HepG2 (cell line): Measurements from ENCODE around the gene KRTAP12-1. TPM values are rescaled to one million over a fixed set of nuclear protein-coding genes. Genes with fewer than 3 reads are reported as not detected.

ENCODE experiments used
- ATAC-seq: fragments of 200-7000 bp; cut with Tn5 transposase; 3 replicates; pipeline ENCODE4 v1.9.1; 2020; ENCODE audit warnings: mild to moderate bottlenecking, moderate library complexity
- BruUV-seq: library from RNA; stranded (reverse); fragments of 400-500 nt; replicated peaks from 2 replicates; lab custom pipeline; 2021; lab: Mats Ljungman, UMichigan
- CTCF ChIA-PET: fragments of 300-600 bp; formaldehyde crosslinking; extraction: SDS; loops from one replicate; lab custom pipeline; 2021; ENCODE audit warnings: low total read pairs, inconsistent platforms, low intra/inter-chr PET ratio; lab: Yijun Ruan, JAX
- POLR2A ChIA-PET: fragments of 350-600 bp; sonication (Branson Sonifier 250); formaldehyde crosslinking; loops from one replicate; lab custom pipeline; 2020; ENCODE audit warnings: antibody characterized with exemption, inconsistent platforms; lab: Yijun Ruan, JAX
- DNase-seq: peaks from one replicate; pipeline ENCODE4 v3.0.0-alpha.2; 2015; ENCODE audit warnings: low spot score
- FAIRE-seq: peaks from 3 replicates; lab custom pipeline; 2011; peaks lifted over from hg19 to GRCh38; lab: Jason Lieb, UNC
- H2AFZ ChIP-seq: one replicate; pipeline ENCODE4 v1.6.1; 2011; ENCODE audit warnings: low read length, inconsistent platforms
- H3K27ac ChIP-seq: fragments of 300-600 bp; 3 replicates; pipeline ENCODE4 v1.8.0; 2011; ENCODE audit warnings: mixed run types, mild to moderate bottlenecking, mixed read lengths, low read length, inconsistent platforms; ENCODE audit not compliant: insufficient read depth; ENCODE audit errors: extremely low read length
- H3K27me3 ChIP-seq, 2 experiments: fragments of 200-600 bp in 1 of 2; 2 replicates in 1 of 2; 3 replicates in 1 of 2; pipeline versions ENCODE4 v1.6.0 to v1.8.0; 2011; ENCODE audit warnings: low read length in 2 of 2, mild to moderate bottlenecking in 2 of 2, moderate library complexity in 2 of 2, inconsistent platforms in 1 of 2; ENCODE audit not compliant: insufficient read depth in 2 of 2, control insufficient read depth in 1 of 2
- H3K36me3 ChIP-seq, 2 experiments: fragments of 200-600 bp in 1 of 2; replicated peaks in 1 of 2; 2 replicates in 1 of 2; 3 replicates in 1 of 2; pipeline versions ENCODE4 v1.5.1 to v1.8.0; 2011; ENCODE audit warnings: low read length in 2 of 2, inconsistent platforms in 1 of 2; ENCODE audit not compliant: insufficient read depth in 2 of 2, control insufficient read depth in 1 of 2
- H3K4me1 ChIP-seq: 2 replicates; pipeline ENCODE4 v1.5.1; 2012; ENCODE audit warnings: low read length, inconsistent platforms; ENCODE audit not compliant: insufficient read depth
- H3K4me2 ChIP-seq: 2 replicates; pipeline ENCODE4 v1.6.0; 2011; ENCODE audit warnings: low read depth, low read length, inconsistent platforms
- H3K4me3 ChIP-seq, 3 experiments: fragments of 200-600 bp in 1 of 3; sonication (generic), shearing (Covaris generic) in 1 of 3; replicated peaks in 1 of 3; 2 replicates each; pipeline ENCODE4 v1.5.1; 2011 to 2016; ENCODE audit warnings: low read length in 3 of 3, inconsistent platforms in 2 of 3, low read depth in 2 of 3, mild to moderate bottlenecking in 2 of 3, control low read depth in 1 of 3, mixed read lengths in 1 of 3; ENCODE audit not compliant: insufficient read depth in 1 of 3
- H3K79me2 ChIP-seq: one replicate; pipeline ENCODE4 v1.6.1; 2011; ENCODE audit warnings: low read length, inconsistent platforms; ENCODE audit not compliant: insufficient read depth
- H3K9ac ChIP-seq: 2 replicates; pipeline ENCODE4 v1.6.0; 2011; ENCODE audit warnings: mild to moderate bottlenecking, low read depth, low read length, inconsistent platforms; ENCODE audit not compliant: insufficient read depth
- H3K9me3 ChIP-seq: 2 replicates; pipeline ENCODE4 v1.5.1; 2012; ENCODE audit warnings: mild to moderate bottlenecking, low read length
- H4K20me1 ChIP-seq: 2 replicates; pipeline ENCODE4 v1.6.0; 2011; ENCODE audit warnings: inconsistent platforms, mild to moderate bottlenecking, low read length, moderate library complexity; ENCODE audit not compliant: insufficient read depth
- ERF ChIP-seq: IDR thresholded peaks from 2 replicates; pipeline ENCODE4 v1.6.1; 2018; ENCODE audit warnings: missing biosample characterization, missing genetic modification reagents
- HDAC1 ChIP-seq: sonication (generic); formaldehyde crosslinking; IDR thresholded peaks from 2 replicates; pipeline ENCODE4 v1.5.1; 2020; ENCODE audit warnings: mild to moderate bottlenecking, missing genetic modification reagents
- HIVEP1 ChIP-seq: sonication (generic); formaldehyde crosslinking; IDR thresholded peaks from 2 replicates; pipeline ENCODE4 v1.4.0; 2020; ENCODE audit warnings: mild to moderate bottlenecking, missing genetic modification reagents
- HNRNPL ChIP-seq: fragments of 200-400 bp; formaldehyde crosslinking; IDR thresholded peaks from 2 replicates; pipeline ENCODE4 v1.6.1; 2017; ENCODE audit warnings: mild to moderate bottlenecking, low read depth, low read length
- HOXA5 ChIP-seq: sonication (generic); formaldehyde crosslinking; IDR thresholded peaks from 2 replicates; pipeline ENCODE4 v1.4.0; 2020; ENCODE audit warnings: missing genetic modification reagents
- KDM3A ChIP-seq: IDR thresholded peaks from 2 replicates; pipeline ENCODE4 v1.6.1; 2018; ENCODE audit warnings: low read depth, missing compliant biosample characterization
- MXD4 ChIP-seq: IDR thresholded peaks from 2 replicates; pipeline ENCODE4 v1.6.1; 2016; ENCODE audit warnings: mild to moderate bottlenecking, missing biosample characterization, missing genetic modification reagents
- PCBP1 ChIP-seq: fragments of 200-400 bp; formaldehyde crosslinking; IDR thresholded peaks from 2 replicates; pipeline ENCODE4 v1.6.1; 2017; ENCODE audit warnings: mild to moderate bottlenecking, low read depth, low read length, borderline replicate concordance
- PITX1 ChIP-seq: sonication (generic); formaldehyde crosslinking; IDR thresholded peaks from 2 replicates; pipeline ENCODE4 v1.5.1; 2020; ENCODE audit warnings: mild to moderate bottlenecking, missing genetic modification reagents
- TFDP2 ChIP-seq: sonication (generic); formaldehyde crosslinking; IDR thresholded peaks from 2 replicates; pipeline ENCODE4 v1.4.0; 2020; ENCODE audit warnings: missing genetic modification reagents
- TOPORS ChIP-seq: sonication (generic); formaldehyde crosslinking; IDR thresholded peaks from 2 replicates; pipeline ENCODE4 v1.8.0; 2023; ENCODE audit warnings: mild to moderate bottlenecking, missing genetic modification reagents
- ZBTB38 ChIP-seq: sonication (generic); formaldehyde crosslinking; IDR thresholded peaks from 2 replicates; pipeline ENCODE4 v1.5.1; 2020; ENCODE audit warnings: mild to moderate bottlenecking, missing genetic modification reagents
- ZGPAT ChIP-seq: IDR thresholded peaks from 2 replicates; pipeline ENCODE4 v1.6.1; 2016; ENCODE audit warnings: mild to moderate bottlenecking
- ZNF317 ChIP-seq: sonication (generic); formaldehyde crosslinking; IDR thresholded peaks from 2 replicates; pipeline ENCODE4 v1.5.0; 2020; ENCODE audit warnings: mild to moderate bottlenecking, missing genetic modification reagents
- ZNF331 ChIP-seq: sonication (generic); formaldehyde crosslinking; IDR thresholded peaks from 2 replicates; pipeline ENCODE4 v1.4.0; 2020; ENCODE audit warnings: missing genetic modification reagents
- ZNF414 ChIP-seq: sonication (generic); formaldehyde crosslinking; IDR thresholded peaks from 2 replicates; pipeline ENCODE4 v1.5.0; 2020; ENCODE audit warnings: missing genetic modification reagents
- ZNF569 ChIP-seq: sonication (generic); formaldehyde crosslinking; IDR thresholded peaks from 2 replicates; pipeline ENCODE4 v1.5.0; 2020; ENCODE audit warnings: mild to moderate bottlenecking, missing genetic modification reagents, moderate library complexity, borderline replicate concordance
- ZNF7 ChIP-seq: IDR thresholded peaks from 2 replicates; pipeline ENCODE4 v1.6.1; 2016; ENCODE audit warnings: missing biosample characterization, missing genetic modification reagents
- ZNF788 ChIP-seq: sonication (generic); formaldehyde crosslinking; IDR thresholded peaks from 2 replicates; pipeline ENCODE4 v1.5.0; 2020; ENCODE audit warnings: mild to moderate bottlenecking, missing genetic modification reagents, borderline replicate concordance
- WGBS: methylation state at CpG from one replicate; pipeline ENCODE4 v1.1.6; 2017; ENCODE audit warnings: low lambda C conversion rate; 5-methylcytosine and 5-hydroxymethylcytosine counted together
- in situ Hi-C: cut with HindIII; loops from 2 replicates; pipeline ENCODE4 v1.10.0; 2017; ENCODE audit warnings: low pct_unique_long_range_greater_than_20kb; ENCODE audit not compliant: extremely low pct_ligation_motif_present
- intact Hi-C: fragments of 100-400 bp; cut with micrococcal nuclease; formaldehyde crosslinking; loops from one replicate; pipeline ENCODE4 v1.10.0; 2022; ENCODE audit not compliant: unreplicated experiment
- polyA plus RNA-seq, 8 experiments: library from polyadenylated mRNA; depleted of rRNA in 3 of 8; stranded (reverse) in 7 of 8; unstranded in 1 of 8; fragments of >200 nt; fragmentation: Illumina TruSeq in 4 of 8; extraction: Trizol in 4 of 8; gene quantifications; 2 replicates each; pipeline versions ENCODE4 v1.2.1 to v1.2.3, GENCODE V29; 2011 to 2016; ENCODE audit warnings: low read depth in 4 of 8, missing spikeins in 1 of 8, mixed read lengths in 1 of 8; ENCODE audit not compliant: insufficient read depth in 1 of 8
- total RNA-seq, 5 experiments: library from RNA; depleted of rRNA; stranded (reverse); fragments of >200 nt; fragmentation: Illumina TruSeq; extraction: Trizol; gene quantifications; 2 replicates each; pipeline ENCODE4 v1.2.3, GENCODE V29; 2016; ENCODE audit warnings: low read depth in 1 of 5
- TF ChIP-seq, protein P1 (sequence below): sonication (generic); formaldehyde crosslinking; IDR thresholded peaks from 2 replicates; pipeline ENCODE4 v1.4.0; 2020; ENCODE audit warnings: missing genetic modification reagents, mild to moderate bottlenecking, borderline replicate concordance

The KRTAP12-1 gene
- total and polyA plus RNA-seq, 2 of the 13 experiments (the other 11 are each of a cell fraction or from before 2014, with no cell fraction given) = not detected

DNA sequence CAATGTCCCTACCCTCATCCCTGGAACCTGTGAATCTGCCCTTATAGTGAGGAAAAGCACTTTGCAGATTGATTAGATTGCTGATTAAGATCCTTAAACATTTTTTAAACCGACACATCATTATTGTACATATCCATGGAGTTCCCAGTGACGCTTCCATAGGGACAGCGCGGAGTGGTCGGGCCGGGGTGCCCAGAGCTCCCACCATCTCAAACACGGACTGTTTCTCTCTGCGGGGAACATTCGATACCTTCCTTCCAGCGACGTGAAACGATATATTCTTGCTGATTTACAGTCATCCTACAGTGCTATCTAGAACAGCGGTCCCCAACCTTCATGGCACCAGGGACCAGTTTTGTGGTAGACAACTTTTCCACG is 19.0 kb upstream of the KRTAP12-1 start:
- ChIA-PET CTCF (no interaction called here), POLR2A (no interaction called here)
- DNase-seq = no peak
- no peak for ATAC-seq
- Histone ChIP-seq H3K27me3 (peaks cover 5 to 16% of the 10 kb centered on the region in 2 experiments; a peak in 3 of 5 replicates), H4K20me1 (no peaks in the 10 kb centered on the region), H2AFZ (no peak overlapping the region), H3K4me2 (peak overlapping the region; percentile 60), H3K36me3 (no peaks in the 10 kb centered on the region), H3K27ac (peak overlapping the region; percentile 7), H3K4me3 (no peak overlapping the region; a peak in 1 of 6 replicates), H3K4me1 (peaks cover 84% of the 10 kb centered on the region), H3K79me2 (no peaks in the 10 kb centered on the region), H3K9me3 (no peaks in the 10 kb centered on the region), H3K9ac (no peak overlapping the region)
- TF ChIP-seq HOXA5 (CRISPR knock-in tag) = 0 out of 2 replicates have a peak, but pooled peaks have one; percentile 7
- TF ChIP-seq TOPORS (CRISPR knock-in tag) = no peak
- 0 out of 2 replicates have a peak, but pooled peaks have one; percentile 5 for TF ChIP-seq ZNF788 (CRISPR knock-in tag)
- TF ChIP-seq PCBP1 = no peak
- TF ChIP-seq ZNF331 (CRISPR knock-in tag) = 0 out of 2 replicates have a peak, but pooled peaks have one; percentile 1
- TF ChIP-seq ZNF7 (CRISPR knock-in tag) = no peak
- 0 out of 2 replicates have a peak, but pooled peaks have one; percentile 11 for TF ChIP-seq MXD4
- TF ChIP-seq ZNF317 (CRISPR knock-in tag) = 0 out of 2 replicates have a peak, but pooled peaks have one; percentile 30
- 0 out of 2 replicates have a peak, but pooled peaks have one; percentile 2 for TF ChIP-seq ERF (CRISPR knock-in tag)
- peak; percentile 87 for TF ChIP-seq ZBTB38 (CRISPR knock-in tag)
- TF ChIP-seq PITX1 = 0 out of 2 replicates have a peak, but pooled peaks have one; percentile 12
- TF ChIP-seq TFDP2 (CRISPR knock-in tag) = peak; percentile 2; the same call in 1 of the 2 replicates
- 0 out of 2 replicates have a peak, but pooled peaks have one; percentile 2 for TF ChIP-seq HDAC1
- 0 out of 2 replicates have a peak, but pooled peaks have one; percentile 8 for TF ChIP-seq ZNF414
- 0 out of 2 replicates have a peak, but pooled peaks have one; percentile 5 for TF ChIP-seq KDM3A (CRISPR knock-in tag)
- 0 out of 2 replicates have a peak, but pooled peaks have one; percentile 21 for TF ChIP-seq HIVEP1 (CRISPR knock-in tag)
- TF ChIP-seq HNRNPL = no peak
- TF ChIP-seq, protein P1, sequence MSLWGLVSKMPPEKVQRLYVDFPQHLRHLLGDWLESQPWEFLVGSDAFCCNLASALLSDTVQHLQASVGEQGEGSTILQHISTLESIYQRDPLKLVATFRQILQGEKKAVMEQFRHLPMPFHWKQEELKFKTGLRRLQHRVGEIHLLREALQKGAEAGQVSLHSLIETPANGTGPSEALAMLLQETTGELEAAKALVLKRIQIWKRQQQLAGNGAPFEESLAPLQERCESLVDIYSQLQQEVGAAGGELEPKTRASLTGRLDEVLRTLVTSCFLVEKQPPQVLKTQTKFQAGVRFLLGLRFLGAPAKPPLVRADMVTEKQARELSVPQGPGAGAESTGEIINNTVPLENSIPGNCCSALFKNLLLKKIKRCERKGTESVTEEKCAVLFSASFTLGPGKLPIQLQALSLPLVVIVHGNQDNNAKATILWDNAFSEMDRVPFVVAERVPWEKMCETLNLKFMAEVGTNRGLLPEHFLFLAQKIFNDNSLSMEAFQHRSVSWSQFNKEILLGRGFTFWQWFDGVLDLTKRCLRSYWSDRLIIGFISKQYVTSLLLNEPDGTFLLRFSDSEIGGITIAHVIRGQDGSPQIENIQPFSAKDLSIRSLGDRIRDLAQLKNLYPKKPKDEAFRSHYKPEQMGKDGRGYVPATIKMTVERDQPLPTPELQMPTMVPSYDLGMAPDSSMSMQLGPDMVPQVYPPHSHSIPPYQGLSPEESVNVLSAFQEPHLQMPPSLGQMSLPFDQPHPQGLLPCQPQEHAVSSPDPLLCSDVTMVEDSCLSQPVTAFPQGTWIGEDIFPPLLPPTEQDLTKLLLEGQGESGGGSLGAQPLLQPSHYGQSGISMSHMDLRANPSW = 0 out of 2 replicates have a peak, but pooled peaks have one; percentile 2
- no peak for TF ChIP-seq ZNF569 (CRISPR knock-in tag)
- 0 out of 2 replicates have a peak, but pooled peaks have one; percentile 5 for TF ChIP-seq ZGPAT
- no TSS peak for BruUV-seq
- in situ Hi-C loops (no loop called here), intact Hi-C loops (loop anchor here (5.0 kb wide), 1 partner anchor 36 kb away; no protein-coding TSS in a partner anchor)
- 75% methylated on average over 14 of the region's 14 CpGs for WGBS
- FAIRE-seq = no peak
